ENCODE results near the gene SEMA6A. TPM values are rescaled to one million over a fixed set of nuclear protein-coding genes. Genes with fewer than 3 reads are reported as not detected.

Gene SEMA6A
- total and polyA plus RNA-seq, 7 donors, result 1.1 to 7.6 (median 3.1) TPM

GRCh38 chr5:116448870-116449427 lies 125.7 kb downstream of the SEMA6A start:
- intact Hi-C loops (cut with DNase I), result no loop called here
- H3K27ac ChIP-seq, result no peak overlapping the region
- WGBS, 3 donors, result 76 to 92% (median 89%) methylated on average over 5 of the region's 5 CpGs
- no peak for DNase-seq
- no peaks in the 10 kb centered on the region for H3K4me1 ChIP-seq
- no peaks in the 10 kb centered on the region for H3K27me3 ChIP-seq (ENCODE audit: insufficient read depth in 3 of 3, low read length in 2 of 3)
- no peaks in the 10 kb centered on the region for H3K9me3 ChIP-seq
- no peak overlapping the region for H3K4me3 ChIP-seq
- no peak for TF ChIP-seq CTCF (IDR thresholded peaks at IDR 0.05)
- H3K36me3 ChIP-seq (ENCODE audit: insufficient read depth in 1 of 2, low read depth in 1 of 2), result peaks cover 0 to 15% of the 10 kb centered on the region in 2 donors
- ATAC-seq, result no peak

GRCh38 chr5:116448450-116448849 lies 126.2 kb downstream of the SEMA6A start:
- no peak for TF ChIP-seq CTCF (IDR thresholded peaks at IDR 0.05)
- Histone ChIP-seq H3K27me3 (ENCODE audit: insufficient read depth in 3 of 3, low read length in 2 of 3) (no peaks in the 10 kb centered on the region), H3K4me1 (no peaks in the 10 kb centered on the region), H3K4me3 (no peak overlapping the region), H3K36me3 (ENCODE audit: insufficient read depth in 1 of 2, low read depth in 1 of 2) (peaks cover 0 to 15% of the 10 kb centered on the region in 2 donors), H3K27ac (no peak overlapping the region), H3K9me3 (no peaks in the 10 kb centered on the region)
- intact Hi-C loops (cut with DNase I), result no loop called here
- DNase-seq (no peak), ATAC-seq (no peak)
- 70 to 77% (median 70%) methylated on average over 4 of the region's 4 CpGs for WGBS, 3 donors

GRCh38 chr5:116446356-116447005 lies 128.1 kb downstream of the SEMA6A start:
- 97 to 99% (median 97%) methylated on average over 32 of the region's 32 CpGs for WGBS, 3 donors
- no peak for TF ChIP-seq CTCF (IDR thresholded peaks at IDR 0.05)
- Histone ChIP-seq H3K27ac (no peak overlapping the region), H3K4me1 (peaks cover 15% of the 10 kb centered on the region), H3K27me3 (ENCODE audit: insufficient read depth in 3 of 3, low read length in 2 of 3) (no peaks in the 10 kb centered on the region), H3K36me3 (ENCODE audit: insufficient read depth in 1 of 2, low read depth in 1 of 2) (peaks cover 0 to 15% of the 10 kb centered on the region in 2 donors), H3K4me3 (no peak overlapping the region), H3K9me3 (no peaks in the 10 kb centered on the region)
- ATAC-seq (no peak), DNase-seq (no peak)
- intact Hi-C loops (cut with DNase I), result no loop called here

- H3K9me3 ChIP-seq, result no peaks in the 10 kb centered on the region
- no peaks in the 10 kb centered on the region for H3K27me3 ChIP-seq (ENCODE audit: insufficient read depth in 3 of 3, low read length in 2 of 3)
- no peak for TF ChIP-seq CTCF (IDR thresholded peaks at IDR 0.05)
- DNase-seq (no peak), ATAC-seq (no peak)
- 87 to 88% (median 88%) methylated on average over 2 of the region's 2 CpGs for WGBS, 3 donors
- H3K4me3 ChIP-seq, result no peak overlapping the region
- intact Hi-C loops (cut with DNase I), result no loop called here
- H3K4me1 ChIP-seq, result peaks cover 27% of the 10 kb centered on the region
- peaks cover 0 to 15% of the 10 kb centered on the region in 2 donors for H3K36me3 ChIP-seq (ENCODE audit: insufficient read depth in 1 of 2, low read depth in 1 of 2)
- H3K27ac ChIP-seq, result no peak overlapping the region
Measured at GRCh38 chr5:116445311-116445710, 129.3 kb downstream of the SEMA6A start.
